ENCODE measurements around the gene BCL2.

The BCL2 gene

GRCh38 chr18:63306819-63307550, 12.6 kb downstream of the BCL2 start:
- TF ChIP-seq CTCF (IDR thresholded peaks at IDR 0.05; ENCODE audit: low read depth, low read length): no peak

DNA sequence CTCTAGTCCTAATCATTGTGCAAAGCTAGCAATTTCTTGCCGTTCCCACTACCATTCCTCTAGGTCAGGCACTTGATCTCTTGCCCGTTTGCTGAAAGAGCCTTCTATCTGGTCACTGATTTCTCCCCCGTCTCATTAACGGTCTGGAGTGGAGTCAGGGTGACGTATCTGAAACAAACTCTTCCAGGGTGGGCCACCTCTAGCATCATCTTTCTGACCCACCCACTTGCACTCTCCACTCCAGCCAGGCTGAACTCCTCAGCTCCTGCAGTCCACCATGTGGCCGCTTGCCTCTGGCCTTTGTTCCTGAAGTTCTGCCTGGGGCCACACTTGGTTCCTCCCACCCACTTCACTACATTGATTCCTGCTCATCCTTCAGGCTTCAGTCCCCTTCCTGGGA, 13.3 kb downstream of the BCL2 start:
- no peak for TF ChIP-seq CTCF (IDR thresholded peaks at IDR 0.05; ENCODE audit: low read depth, low read length)
- DNase-seq (ENCODE audit: extremely low read depth, low read depth): no peak

More at GRCh38 chr18:63306819-63307550, 12.6 kb downstream of the BCL2 start:
- DNase-seq (ENCODE audit: extremely low read depth, low read depth): no peak

DNA sequence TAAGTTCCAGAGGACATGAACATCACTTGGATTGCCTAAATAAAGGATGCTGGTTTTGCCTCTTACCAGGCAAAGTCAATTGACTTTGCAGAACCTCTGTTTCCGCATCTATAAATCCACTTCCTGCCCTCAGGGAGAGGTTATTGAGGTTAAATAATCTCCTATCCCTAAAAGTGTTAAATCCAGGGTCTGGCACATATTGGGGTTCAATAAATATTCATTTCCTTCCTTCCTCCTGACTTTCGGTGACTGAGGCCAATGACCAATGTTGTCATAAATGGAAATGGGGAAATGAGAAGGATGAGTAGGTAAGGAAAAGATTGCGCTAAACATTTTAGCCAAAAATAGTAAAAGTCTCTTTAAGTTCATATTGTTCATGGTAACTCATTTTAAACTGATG, 16.0 kb downstream of the BCL2 start:
- no peak for DNase-seq (ENCODE audit: extremely low read depth, low read depth)
- TF ChIP-seq CTCF (IDR thresholded peaks at IDR 0.05; ENCODE audit: low read depth, low read length): no peak

- no peak for TF ChIP-seq CTCF (IDR thresholded peaks at IDR 0.05; ENCODE audit: low read depth, low read length)
- DNase-seq (ENCODE audit: extremely low read depth, low read depth): no peak
These were observed 16.7 kb downstream of the BCL2 start for GRCh38 chr18:63302636-63303405.

GRCh38 chr18:63302220-63302619, 17.3 kb downstream of the BCL2 start:
- DNase-seq (ENCODE audit: extremely low read depth, low read depth): no peak
- TF ChIP-seq CTCF (IDR thresholded peaks at IDR 0.05; ENCODE audit: low read depth, low read length): no peak

GRCh38 chr18:63301434-63301833, 18.1 kb downstream of the BCL2 start:
- DNase-seq (ENCODE audit: extremely low read depth, low read depth): no peak
- no peak for TF ChIP-seq CTCF (IDR thresholded peaks at IDR 0.05; ENCODE audit: low read depth, low read length)
